GM12878 (cell line): Measurements from ENCODE around the gene ADIG. TPM values are rescaled to one million over a fixed set of nuclear protein-coding genes. Genes with fewer than 3 reads are reported as not detected.

ENCODE experiments used
- ATAC-seq: fragments of 200-7000 bp; cut with Tn5 transposase; 3 replicates; pipeline ENCODE4 v1.9.1; 2020; ENCODE audit warnings: mild to moderate bottlenecking, moderate library complexity
- BruUV-seq: library from RNA; stranded (reverse); fragments of 400-500 nt; replicated peaks from 2 replicates; lab custom pipeline; 2021; lab: Mats Ljungman, UMichigan
- CTCF ChIA-PET: fragments of 300-600 bp; sonication (Branson Sonifier 250); formaldehyde crosslinking; extraction: SDS; loops from one replicate; lab custom pipeline; 2021; ENCODE audit warnings: inconsistent platforms; lab: Yijun Ruan, JAX
- POLR2A ChIA-PET: fragments of 350-600 bp; formaldehyde crosslinking; extraction: SDS; loops from one replicate; lab custom pipeline; 2021; ENCODE audit warnings: inconsistent platforms; lab: Charles Lee
- RAD21 ChIA-PET: fragments of 300-600 bp; sonication (Branson Sonifier 250); formaldehyde crosslinking; loops from one replicate; lab custom pipeline; 2023; ENCODE audit warnings: antibody characterized with exemption; ENCODE audit not compliant: unreplicated experiment; lab: Charles Lee
- SMC1A ChIA-PET: fragments of 300-600 bp; sonication (Branson Sonifier 250); formaldehyde crosslinking; loops from one replicate; lab custom pipeline; 2023; ENCODE audit not compliant: unreplicated experiment, uncharacterized antibody; lab: Charles Lee
- DNase-seq: peaks from one replicate; pipeline ENCODE4 v3.0.0-alpha.2; 2011; ENCODE audit warnings: low read depth, low spot score
- FAIRE-seq: peaks from 3 replicates; lab custom pipeline; 2011; peaks lifted over from hg19 to GRCh38; lab: Jason Lieb, UNC
- H2AFZ ChIP-seq: 2 replicates; pipeline ENCODE4 v1.6.0; 2011; ENCODE audit warnings: low read depth, low read length, control low read depth; ENCODE audit not compliant: control insufficient read depth
- H3K27ac ChIP-seq: 2 replicates; pipeline ENCODE4 v1.5.1; 2011; ENCODE audit warnings: control low read depth; ENCODE audit not compliant: control insufficient read depth, insufficient read depth
- H3K27me3 ChIP-seq, 2 experiments: replicated peaks in 1 of 2; 2 replicates each; pipeline versions ENCODE4 v1.6.0 to v1.6.1; 2011; ENCODE audit warnings: low read length in 1 of 2; ENCODE audit not compliant: control insufficient read depth in 2 of 2, insufficient read depth in 2 of 2
- H3K36me3 ChIP-seq, 2 experiments: 2 replicates each; pipeline ENCODE4 v1.5.1; 2011; ENCODE audit warnings: low read length in 1 of 2; ENCODE audit not compliant: control insufficient read depth in 2 of 2, insufficient read depth in 2 of 2
- H3K4me1 ChIP-seq: 2 replicates; pipeline ENCODE4 v1.6.1; 2011; ENCODE audit warnings: mild to moderate bottlenecking, low read length, moderate library complexity, mixed read lengths; ENCODE audit not compliant: control insufficient read depth, insufficient read depth
- H3K4me2 ChIP-seq: 2 replicates; pipeline ENCODE4 v1.6.0; 2011; ENCODE audit warnings: control low read depth; ENCODE audit not compliant: control insufficient read depth, insufficient read depth
- H3K4me3 ChIP-seq: fragments of 200-600 bp; sonication (generic); 2 replicates; pipeline ENCODE4 v1.5.1; 2016
- H3K79me2 ChIP-seq: 2 replicates; pipeline ENCODE4 v1.6.0; 2011; ENCODE audit warnings: low read length; ENCODE audit not compliant: control insufficient read depth, insufficient read depth
- H3K9ac ChIP-seq: 2 replicates; pipeline ENCODE4 v1.8.0; 2011; ENCODE audit warnings: low read length, control low read depth, mixed read lengths; ENCODE audit not compliant: control insufficient read depth, insufficient read depth
- H3K9me3 ChIP-seq: replicated peaks from 3 replicates; pipeline ENCODE4 v1.5.1; 2011; ENCODE audit warnings: mild to moderate bottlenecking, low read length; ENCODE audit not compliant: control insufficient read depth, insufficient read depth
- H4K20me1 ChIP-seq: 2 replicates; pipeline ENCODE4 v1.6.0; 2011; ENCODE audit not compliant: control insufficient read depth, insufficient read depth
- BCLAF1 ChIP-seq: fragments of 450-650 bp; IDR thresholded peaks from 2 replicates; pipeline ENCODE4 v1.6.1; 2017; ENCODE audit warnings: antibody characterized with exemption, mild to moderate bottlenecking, moderate library complexity
- ETV6 ChIP-seq, 2 experiments: fragments of 450-650 bp in 1 of 2; IDR thresholded peaks in 1 of 2; conservative IDR thresholded peaks in 1 of 2; 2 replicates each; pipeline ENCODE4 v1.6.1; 2014; ENCODE audit warnings: antibody characterized with exemption in 1 of 2, borderline replicate concordance in 1 of 2, low read depth in 1 of 2, mild to moderate bottlenecking in 1 of 2, moderate library complexity in 1 of 2
- HCFC1 ChIP-seq: fragments of 150-350 bp; IDR thresholded peaks from 2 replicates; pipeline ENCODE4 v1.6.1; 2014; ENCODE audit warnings: low read length
- HDGF ChIP-seq: fragments of 450-650 bp; IDR thresholded peaks from 2 replicates; pipeline ENCODE4 v1.6.1; 2016; ENCODE audit warnings: antibody characterized with exemption
- IRF4 ChIP-seq: IDR thresholded peaks from 2 replicates; pipeline ENCODE4 v1.6.1; 2011; ENCODE audit warnings: low read depth, low read length
- KAT2A ChIP-seq: conservative IDR thresholded peaks from 2 replicates; pipeline ENCODE4 v1.6.1; 2011; ENCODE audit warnings: low read depth, low read length; ENCODE audit not compliant: control insufficient read depth
- KLF5 ChIP-seq: fragments of 450-650 bp; IDR thresholded peaks from 2 replicates; pipeline ENCODE4 v1.6.1; 2014; ENCODE audit warnings: mild to moderate bottlenecking; ENCODE audit not compliant: partially characterized antibody
- MEF2A ChIP-seq: IDR thresholded peaks from 2 replicates; pipeline ENCODE4 v1.6.1; 2011; ENCODE audit warnings: low read depth, mild to moderate bottlenecking, low read length, moderate library complexity; ENCODE audit not compliant: insufficient read depth
- NR2F1 ChIP-seq: fragments of 450-650 bp; conservative IDR thresholded peaks from 2 replicates; pipeline ENCODE4 v1.6.1; 2017; ENCODE audit warnings: mild to moderate bottlenecking
- SMAD5 ChIP-seq: IDR thresholded peaks from 2 replicates; pipeline ENCODE4 v1.6.1; 2016; ENCODE audit warnings: antibody characterized with exemption, low read depth
- SUPT20H ChIP-seq: IDR thresholded peaks from 2 replicates; pipeline ENCODE4 v1.6.1; 2011; ENCODE audit warnings: low read depth, mild to moderate bottlenecking, low read length, moderate library complexity, borderline replicate concordance; ENCODE audit not compliant: control insufficient read depth
- SUZ12 ChIP-seq: fragments of 200-600 bp; sonication (generic); IDR thresholded peaks from one replicate; pipeline ENCODE4 v1.6.1; 2018; ENCODE audit warnings: antibody characterized with exemption, mild to moderate bottlenecking; ENCODE audit not compliant: unreplicated experiment
- ZBTB33 ChIP-seq: fragments of 450-650 bp; IDR thresholded peaks from 2 replicates; pipeline ENCODE4 v1.6.1; 2017; ENCODE audit warnings: mild to moderate bottlenecking
- ZBTB40 ChIP-seq: fragments of 450-650 bp; IDR thresholded peaks from 2 replicates; pipeline ENCODE4 v1.6.1; 2016; ENCODE audit warnings: mild to moderate bottlenecking, moderate library complexity, borderline replicate concordance
- ZSCAN29 ChIP-seq: fragments of 450-650 bp; IDR thresholded peaks from 2 replicates; pipeline ENCODE4 v1.6.1; 2017; ENCODE audit warnings: mild to moderate bottlenecking, moderate library complexity
- WGBS: methylation state at CpG from one replicate; pipeline ENCODE4 v1.1.6; 2016; ENCODE audit warnings: low lambda C conversion rate; ENCODE audit not compliant: insufficient replicate concordance, insufficient coverage; ENCODE audit errors: missing lambda C conversion rate; 5-methylcytosine and 5-hydroxymethylcytosine counted together
- in situ Hi-C: fragments of 300-500 bp; cut with MboI; formaldehyde crosslinking; loops from 9 replicates; pipeline ENCODE4 v1.14.3; 2018; ENCODE audit warnings: mixed read lengths
- intact Hi-C: fragments of 100-400 bp; cut with micrococcal nuclease; formaldehyde crosslinking; loops from one replicate; pipeline ENCODE4 v1.14.2; 2022; ENCODE audit not compliant: unreplicated experiment
- polyA plus RNA-seq, 11 experiments: library from polyadenylated mRNA; depleted of rRNA in 4 of 11; unstranded in 6 of 11; stranded (reverse) in 5 of 11; fragments of >200 nt; fragmentation: Nextera tagmentation in 4 of 11; fragmentation: Illumina TruSeq in 1 of 11; extraction: Ambion mirVana in 4 of 11; extraction: Trizol in 1 of 11; gene quantifications; 1 replicate in 1 of 11; 2 replicates in 10 of 11; pipeline versions ENCODE4 v1.2.1 to v1.2.3, GENCODE V29; 2011 to 2016; ENCODE audit warnings: inconsistent platforms in 2 of 11, missing spikeins in 2 of 11, low read depth in 1 of 11
- total RNA-seq, 4 experiments: library from RNA; depleted of rRNA in 3 of 4; stranded (reverse); fragments of >200 nt in 3 of 4; fragmentation: Illumina TruSeq in 1 of 4; extraction: Trizol in 1 of 4; gene quantifications; 2 replicates each; pipeline versions ENCODE4 v1.2.1 to v1.2.3, GENCODE V29; 2013 to 2021

ADIG gene
- total and polyA plus RNA-seq, 10 of the 15 experiments (the other 5 are each of a cell fraction or from before 2014, with no cell fraction given), result not detected

GRCh38 chr20:38554986-38555385, 26.0 kb upstream of the ADIG start:
- no peak overlapping the region for H3K9ac ChIP-seq
- intact Hi-C loops (no loop called here), in situ Hi-C loops (no loop called here)
- ATAC-seq, result no peak
- FAIRE-seq, result no peak
- H3K9me3 ChIP-seq, result no peaks in the 10 kb centered on the region
- no peaks in the 10 kb centered on the region for H4K20me1 ChIP-seq
- ChIA-PET POLR2A (no interaction called here), CTCF (no interaction called here), RAD21 (no interaction called here), SMC1A (no interaction called here)
- no peak for TF ChIP-seq ZBTB33
- TF ChIP-seq HDGF, result no peak
- no peak for TF ChIP-seq SUPT20H
- TF ChIP-seq MEF2A, result no peak
- TF ChIP-seq ZSCAN29, result no peak
- TF ChIP-seq KAT2A, result no peak
- no peak for TF ChIP-seq ETV6 (conservative IDR thresholded peaks at IDR 0.05 in 1 of 2, IDR thresholded peaks at IDR 0.05 in 1 of 2; ENCODE audit: borderline replicate concordance in 1 of 2, low read depth in 1 of 2)
- no peak for TF ChIP-seq BCLAF1
- TF ChIP-seq HCFC1, result no peak
- no peak for TF ChIP-seq SMAD5
- TF ChIP-seq KLF5, result no peak
- no peak for TF ChIP-seq NR2F1
- no peak for TF ChIP-seq SUZ12
- no peak for TF ChIP-seq IRF4
- no peak for TF ChIP-seq ZBTB40
- BruUV-seq, result no TSS peak
- H3K4me1 ChIP-seq, result no peaks in the 10 kb centered on the region
- 96% methylated on average over 2 of the region's 2 CpGs for WGBS
- no peak for DNase-seq
- H3K27me3 ChIP-seq, result no peaks in the 10 kb centered on the region
- H3K79me2 ChIP-seq, result no peaks in the 10 kb centered on the region
- H3K4me2 ChIP-seq, result no peak overlapping the region
- no peak overlapping the region for H3K4me3 ChIP-seq
- H3K36me3 ChIP-seq, result peaks cover 0 to 34% of the 10 kb centered on the region in 2 experiments; a peak in 2 of 4 replicates
- no peak overlapping the region for H2AFZ ChIP-seq
- H3K27ac ChIP-seq, result no peak overlapping the region
